Measurements from ENCODE around the gene BRPF1.

BRPF1 gene

DNA sequence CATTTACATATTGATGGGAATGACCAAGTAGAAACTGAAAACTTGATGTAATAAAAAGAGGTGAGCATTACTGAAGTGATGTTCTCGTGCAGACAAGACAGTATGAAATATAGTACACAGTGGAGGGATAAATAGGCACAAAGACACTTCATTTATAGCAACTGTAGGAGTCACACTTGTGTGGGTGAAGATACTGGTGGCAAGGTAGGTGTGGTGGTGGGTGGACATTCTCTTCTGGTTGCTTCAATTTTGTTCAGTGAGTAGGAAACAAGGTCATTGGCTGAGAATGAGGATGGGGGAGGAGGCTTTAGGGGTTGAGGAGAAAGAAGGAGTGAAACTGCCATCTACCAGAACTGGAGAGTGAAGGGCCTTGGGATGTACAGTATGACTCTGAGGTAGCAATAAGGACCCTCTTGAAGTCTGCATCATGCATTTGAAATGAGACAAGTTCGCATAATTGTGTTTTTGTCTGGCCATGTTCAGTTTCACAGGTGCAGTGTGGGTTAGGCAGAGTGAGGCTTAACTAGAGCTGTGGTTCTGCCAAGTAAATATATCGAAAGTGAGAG lies 21.3 kb upstream of the BRPF1 start:
- Histone ChIP-seq H3K4me3 (ENCODE audit: low read length, poor library complexity, severe bottlenecking) (no peak overlapping the region), H2AFZ (ENCODE audit: low read length) (no peak overlapping the region), H3K9me3 (ENCODE audit: insufficient read depth, low read depth, low read length) (no peaks in the 10 kb centered on the region), H3K27me3 (ENCODE audit: insufficient read depth, low read length, poor library complexity, severe bottlenecking) (no peaks in the 10 kb centered on the region), H3K79me2 (ENCODE audit: insufficient read depth, low read length) (no peaks in the 10 kb centered on the region), H4K20me1 (ENCODE audit: insufficient read depth, low read length, poor library complexity, severe bottlenecking) (no peaks in the 10 kb centered on the region), H3K4me2 (ENCODE audit: low read depth, low read length, poor library complexity, severe bottlenecking) (no peak overlapping the region), H3K4me1 (ENCODE audit: insufficient read depth, low read length, poor library complexity, severe bottlenecking) (no peaks in the 10 kb centered on the region), H3K9ac (ENCODE audit: low read depth, low read length, poor library complexity, severe bottlenecking) (no peak overlapping the region), H3K9me2 (replicated peaks; ENCODE audit: low read depth, low read length) (no peaks in the 10 kb centered on the region), H3F3A (ENCODE audit: low read depth) (no peaks in the 10 kb centered on the region), H3K36me3 (ENCODE audit: insufficient read depth, low read length) (no peaks in the 10 kb centered on the region)
- TF ChIP-seq, protein P1, sequence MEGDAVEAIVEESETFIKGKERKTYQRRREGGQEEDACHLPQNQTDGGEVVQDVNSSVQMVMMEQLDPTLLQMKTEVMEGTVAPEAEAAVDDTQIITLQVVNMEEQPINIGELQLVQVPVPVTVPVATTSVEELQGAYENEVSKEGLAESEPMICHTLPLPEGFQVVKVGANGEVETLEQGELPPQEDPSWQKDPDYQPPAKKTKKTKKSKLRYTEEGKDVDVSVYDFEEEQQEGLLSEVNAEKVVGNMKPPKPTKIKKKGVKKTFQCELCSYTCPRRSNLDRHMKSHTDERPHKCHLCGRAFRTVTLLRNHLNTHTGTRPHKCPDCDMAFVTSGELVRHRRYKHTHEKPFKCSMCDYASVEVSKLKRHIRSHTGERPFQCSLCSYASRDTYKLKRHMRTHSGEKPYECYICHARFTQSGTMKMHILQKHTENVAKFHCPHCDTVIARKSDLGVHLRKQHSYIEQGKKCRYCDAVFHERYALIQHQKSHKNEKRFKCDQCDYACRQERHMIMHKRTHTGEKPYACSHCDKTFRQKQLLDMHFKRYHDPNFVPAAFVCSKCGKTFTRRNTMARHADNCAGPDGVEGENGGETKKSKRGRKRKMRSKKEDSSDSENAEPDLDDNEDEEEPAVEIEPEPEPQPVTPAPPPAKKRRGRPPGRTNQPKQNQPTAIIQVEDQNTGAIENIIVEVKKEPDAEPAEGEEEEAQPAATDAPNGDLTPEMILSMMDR (conservative IDR thresholded peaks at IDR 0.05; ENCODE audit: low read length) = no peak
- TF ChIP-seq EZH2phosphoT487 (IDR thresholded peaks at IDR 0.05; ENCODE audit: borderline replicate concordance) = no peak

DNA sequence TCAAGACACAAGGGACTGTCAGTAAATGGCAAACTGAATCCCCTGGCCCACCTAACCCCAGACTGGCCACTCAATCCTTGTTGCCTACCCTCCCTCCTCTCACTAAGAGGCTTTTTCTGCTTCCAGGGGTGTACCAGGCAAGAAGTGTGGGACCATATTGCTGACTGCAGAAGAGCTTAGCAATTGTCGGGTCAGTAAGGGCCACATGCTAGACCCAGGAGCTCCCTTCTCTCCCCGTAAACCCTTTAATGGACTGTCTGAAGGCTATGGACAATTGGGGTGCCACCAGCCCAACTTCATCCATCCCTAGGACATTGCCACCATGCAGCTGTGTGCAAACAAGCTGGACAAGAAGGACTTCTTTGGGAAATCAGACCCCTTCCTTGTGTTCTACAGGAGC lies 19.1 kb upstream of the BRPF1 start:
- Histone ChIP-seq H3K27me3 (ENCODE audit: insufficient read depth, low read length, poor library complexity, severe bottlenecking) (no peaks in the 10 kb centered on the region), H3K9me2 (replicated peaks; ENCODE audit: low read depth, low read length) (no peaks in the 10 kb centered on the region), H2AFZ (ENCODE audit: low read length) (no peak overlapping the region), H3K9ac (ENCODE audit: low read depth, low read length, poor library complexity, severe bottlenecking) (no peak overlapping the region), H3K9me3 (ENCODE audit: insufficient read depth, low read depth, low read length) (no peaks in the 10 kb centered on the region), H4K20me1 (ENCODE audit: insufficient read depth, low read length, poor library complexity, severe bottlenecking) (no peaks in the 10 kb centered on the region), H3K4me3 (ENCODE audit: low read length, poor library complexity, severe bottlenecking) (no peak overlapping the region), H3K36me3 (ENCODE audit: insufficient read depth, low read length) (no peaks in the 10 kb centered on the region), H3K79me2 (ENCODE audit: insufficient read depth, low read length) (no peaks in the 10 kb centered on the region), H3F3A (ENCODE audit: low read depth) (no peaks in the 10 kb centered on the region), H3K4me2 (ENCODE audit: low read depth, low read length, poor library complexity, severe bottlenecking) (no peak overlapping the region), H3K4me1 (ENCODE audit: insufficient read depth, low read length, poor library complexity, severe bottlenecking) (no peaks in the 10 kb centered on the region)
- TF ChIP-seq, protein P1 (conservative IDR thresholded peaks at IDR 0.05; ENCODE audit: low read length) = no peak
- no peak for TF ChIP-seq EZH2phosphoT487 (IDR thresholded peaks at IDR 0.05; ENCODE audit: borderline replicate concordance)

DNA sequence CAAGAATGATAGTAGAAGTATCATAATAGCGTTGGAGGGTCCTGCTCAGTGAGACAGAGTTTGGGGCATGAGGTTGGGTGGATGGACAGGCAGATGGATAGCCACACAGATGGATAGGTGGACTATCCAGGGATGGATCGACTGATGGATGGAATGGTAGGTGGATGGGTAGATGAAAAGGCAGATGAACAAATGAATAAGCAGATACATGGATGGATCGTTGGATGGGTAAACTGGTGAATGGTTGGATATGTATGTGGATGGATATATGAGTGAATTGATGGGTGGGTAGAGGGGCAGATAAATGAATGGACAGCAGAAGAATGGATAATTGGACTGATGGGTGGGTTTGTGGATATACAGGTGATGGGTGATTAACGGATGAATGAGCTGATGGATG lies 18.4 kb upstream of the BRPF1 start:
- no peaks in the 10 kb centered on the region for H4K20me1 ChIP-seq (ENCODE audit: insufficient read depth, low read length, poor library complexity, severe bottlenecking)
- no peak overlapping the region for H3K9ac ChIP-seq (ENCODE audit: low read depth, low read length, poor library complexity, severe bottlenecking)
- H3K4me3 ChIP-seq (ENCODE audit: low read length, poor library complexity, severe bottlenecking) = no peak overlapping the region
- H2AFZ ChIP-seq (ENCODE audit: low read length) = no peak overlapping the region
- no peaks in the 10 kb centered on the region for H3K9me3 ChIP-seq (ENCODE audit: insufficient read depth, low read depth, low read length)
- TF ChIP-seq EZH2phosphoT487 (IDR thresholded peaks at IDR 0.05; ENCODE audit: borderline replicate concordance) = no peak
- TF ChIP-seq, protein P1 (conservative IDR thresholded peaks at IDR 0.05; ENCODE audit: low read length) = no peak
- H3K79me2 ChIP-seq (ENCODE audit: insufficient read depth, low read length) = no peaks in the 10 kb centered on the region
- no peaks in the 10 kb centered on the region for H3K9me2 ChIP-seq (replicated peaks; ENCODE audit: low read depth, low read length)
- no peaks in the 10 kb centered on the region for H3K36me3 ChIP-seq (ENCODE audit: insufficient read depth, low read length)
- H3K4me1 ChIP-seq (ENCODE audit: insufficient read depth, low read length, poor library complexity, severe bottlenecking) = peaks cover 3% of the 10 kb centered on the region
- no peaks in the 10 kb centered on the region for H3K27me3 ChIP-seq (ENCODE audit: insufficient read depth, low read length, poor library complexity, severe bottlenecking)
- no peak overlapping the region for H3K4me2 ChIP-seq (ENCODE audit: low read depth, low read length, poor library complexity, severe bottlenecking)
- no peaks in the 10 kb centered on the region for H3F3A ChIP-seq (ENCODE audit: low read depth)

Data from Loucy (cell line).